Suprapubic skin (tissue), 4 donors: Measurements from ENCODE around the gene CNOT1.

ENCODE experiments used
- CTCF ChIP-seq, 2 donors: fragments of 200-600 bp in 1 of 2; fragments of 450-650 bp in 1 of 2; sonication (generic) in 1 of 2; IDR thresholded peaks; one replicate each; pipeline ENCODE4 v1.5.1; 2016 to 2019; ENCODE audit warnings: antibody characterized with exemption in 2 of 2, mild to moderate bottlenecking in 1 of 2, moderate library complexity in 1 of 2
- EP300 ChIP-seq: sonication (generic); formaldehyde crosslinking; IDR thresholded peaks from one replicate; pipeline ENCODE4 v1.6.1; 2017; ENCODE audit warnings: antibody characterized with exemption
- POLR2A ChIP-seq, 2 donors: fragments of 450-650 bp; IDR thresholded peaks; one replicate each; pipeline ENCODE4 v1.6.1; 2017; ENCODE audit warnings: antibody characterized with exemption in 2 of 2, mild to moderate bottlenecking in 2 of 2, moderate library complexity in 2 of 2
- POLR2AphosphoS5 ChIP-seq, 3 donors: sonication (generic); formaldehyde crosslinking; IDR thresholded peaks; one replicate each; pipeline ENCODE4 v1.6.1; 2017; ENCODE audit warnings: antibody characterized with exemption in 3 of 3

- TF ChIP-seq POLR2A (IDR thresholded peaks at IDR 0.05) (no peak), CTCF (IDR thresholded peaks at IDR 0.05) (no peak), EP300 (no peak), POLR2AphosphoS5 (IDR thresholded peaks at IDR 0.05) (no peak)
Measured at GRCh38 chr16:58503166-58503862, 126.3 kb downstream of the CNOT1 start.
